ENCODE results near the gene DGKI. TPM values are rescaled to one million over a fixed set of nuclear protein-coding genes. Genes with fewer than 3 reads are reported as not detected.

Gene DGKI
- total and polyA plus RNA-seq, 9 of the 15 experiments (the other 6 are each of a cell fraction or from before 2014, with no cell fraction given) = 0.11 to 0.54 (median 0.15) TPM; not detected in 5

GRCh38 chr7:137878333-137878961 is 31.7 kb upstream of the DGKI start (continued):
- TF ChIP-seq, protein P1, sequence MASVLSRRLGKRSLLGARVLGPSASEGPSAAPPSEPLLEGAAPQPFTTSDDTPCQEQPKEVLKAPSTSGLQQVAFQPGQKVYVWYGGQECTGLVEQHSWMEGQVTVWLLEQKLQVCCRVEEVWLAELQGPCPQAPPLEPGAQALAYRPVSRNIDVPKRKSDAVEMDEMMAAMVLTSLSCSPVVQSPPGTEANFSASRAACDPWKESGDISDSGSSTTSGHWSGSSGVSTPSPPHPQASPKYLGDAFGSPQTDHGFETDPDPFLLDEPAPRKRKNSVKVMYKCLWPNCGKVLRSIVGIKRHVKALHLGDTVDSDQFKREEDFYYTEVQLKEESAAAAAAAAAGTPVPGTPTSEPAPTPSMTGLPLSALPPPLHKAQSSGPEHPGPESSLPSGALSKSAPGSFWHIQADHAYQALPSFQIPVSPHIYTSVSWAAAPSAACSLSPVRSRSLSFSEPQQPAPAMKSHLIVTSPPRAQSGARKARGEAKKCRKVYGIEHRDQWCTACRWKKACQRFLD (CRISPR knock-in tag; IDR thresholded peaks at IDR 0.05) = no peak
- TF ChIP-seq, protein P2, sequence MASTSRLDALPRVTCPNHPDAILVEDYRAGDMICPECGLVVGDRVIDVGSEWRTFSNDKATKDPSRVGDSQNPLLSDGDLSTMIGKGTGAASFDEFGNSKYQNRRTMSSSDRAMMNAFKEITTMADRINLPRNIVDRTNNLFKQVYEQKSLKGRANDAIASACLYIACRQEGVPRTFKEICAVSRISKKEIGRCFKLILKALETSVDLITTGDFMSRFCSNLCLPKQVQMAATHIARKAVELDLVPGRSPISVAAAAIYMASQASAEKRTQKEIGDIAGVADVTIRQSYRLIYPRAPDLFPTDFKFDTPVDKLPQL (IDR thresholded peaks at IDR 0.05; ENCODE audit: extremely low read depth, insufficient read length) = no peak
- TF ChIP-seq SMARCA4 (IDR thresholded peaks at IDR 0.05) (0 out of 2 replicates have a peak, but pooled peaks have one; percentile 34), LCOR (CRISPR knock-in tag; IDR thresholded peaks at IDR 0.05) (peak; percentile 74; the same call in 1 of the 2 replicates), HDAC2 (IDR thresholded peaks at IDR 0.05) (0 out of 2 replicates have a peak, but pooled peaks have one; percentile 38), KDM5B (IDR thresholded peaks at IDR 0.05; ENCODE audit: insufficient replicate concordance, low read depth, low read length) (no peak), TRIM24 (IDR thresholded peaks at IDR 0.05) (peak; percentile 31 to 41; a peak in 1 of 4 replicates), POLR3A (IDR thresholded peaks at IDR 0.05; ENCODE audit: borderline replicate concordance, extremely low read depth, insufficient read depth, insufficient read length) (no peak), ZNF121 (CRISPR knock-in tag; conservative IDR thresholded peaks at IDR 0.05) (no peak), POLR2AphosphoS5 (IDR thresholded peaks at IDR 0.05; ENCODE audit: control insufficient read depth, insufficient read depth, low read depth, low read length) (peak; percentile 53; the same call in 1 of the 2 replicates), CREM (IDR thresholded peaks at IDR 0.05; ENCODE audit: low read depth) (0 out of 2 replicates have a peak, but pooled peaks have one; percentile 19), ZSCAN32 (CRISPR knock-in tag; IDR thresholded peaks at IDR 0.05) (no peak), HEY1 (CRISPR knock-in tag; IDR thresholded peaks at IDR 0.05; ENCODE audit: borderline replicate concordance) (no peak), CBX3 (IDR thresholded peaks at IDR 0.05; ENCODE audit: borderline replicate concordance in 1 of 2, low read length in 2 of 2) (no peak), ZBTB8A (IDR thresholded peaks at IDR 0.05; ENCODE audit: partially characterized antibody) (no peak)
- TF ChIP-seq, protein P3, sequence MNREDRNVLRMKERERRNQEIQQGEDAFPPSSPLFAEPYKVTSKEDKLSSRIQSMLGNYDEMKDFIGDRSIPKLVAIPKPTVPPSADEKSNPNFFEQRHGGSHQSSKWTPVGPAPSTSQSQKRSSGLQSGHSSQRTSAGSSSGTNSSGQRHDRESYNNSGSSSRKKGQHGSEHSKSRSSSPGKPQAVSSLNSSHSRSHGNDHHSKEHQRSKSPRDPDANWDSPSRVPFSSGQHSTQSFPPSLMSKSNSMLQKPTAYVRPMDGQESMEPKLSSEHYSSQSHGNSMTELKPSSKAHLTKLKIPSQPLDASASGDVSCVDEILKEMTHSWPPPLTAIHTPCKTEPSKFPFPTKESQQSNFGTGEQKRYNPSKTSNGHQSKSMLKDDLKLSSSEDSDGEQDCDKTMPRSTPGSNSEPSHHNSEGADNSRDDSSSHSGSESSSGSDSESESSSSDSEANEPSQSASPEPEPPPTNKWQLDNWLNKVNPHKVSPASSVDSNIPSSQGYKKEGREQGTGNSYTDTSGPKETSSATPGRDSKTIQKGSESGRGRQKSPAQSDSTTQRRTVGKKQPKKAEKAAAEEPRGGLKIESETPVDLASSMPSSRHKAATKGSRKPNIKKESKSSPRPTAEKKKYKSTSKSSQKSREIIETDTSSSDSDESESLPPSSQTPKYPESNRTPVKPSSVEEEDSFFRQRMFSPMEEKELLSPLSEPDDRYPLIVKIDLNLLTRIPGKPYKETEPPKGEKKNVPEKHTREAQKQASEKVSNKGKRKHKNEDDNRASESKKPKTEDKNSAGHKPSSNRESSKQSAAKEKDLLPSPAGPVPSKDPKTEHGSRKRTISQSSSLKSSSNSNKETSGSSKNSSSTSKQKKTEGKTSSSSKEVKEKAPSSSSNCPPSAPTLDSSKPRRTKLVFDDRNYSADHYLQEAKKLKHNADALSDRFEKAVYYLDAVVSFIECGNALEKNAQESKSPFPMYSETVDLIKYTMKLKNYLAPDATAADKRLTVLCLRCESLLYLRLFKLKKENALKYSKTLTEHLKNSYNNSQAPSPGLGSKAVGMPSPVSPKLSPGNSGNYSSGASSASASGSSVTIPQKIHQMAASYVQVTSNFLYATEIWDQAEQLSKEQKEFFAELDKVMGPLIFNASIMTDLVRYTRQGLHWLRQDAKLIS (CRISPR knock-in tag; IDR thresholded peaks at IDR 0.05) = no peak
- TF ChIP-seq, protein P4, sequence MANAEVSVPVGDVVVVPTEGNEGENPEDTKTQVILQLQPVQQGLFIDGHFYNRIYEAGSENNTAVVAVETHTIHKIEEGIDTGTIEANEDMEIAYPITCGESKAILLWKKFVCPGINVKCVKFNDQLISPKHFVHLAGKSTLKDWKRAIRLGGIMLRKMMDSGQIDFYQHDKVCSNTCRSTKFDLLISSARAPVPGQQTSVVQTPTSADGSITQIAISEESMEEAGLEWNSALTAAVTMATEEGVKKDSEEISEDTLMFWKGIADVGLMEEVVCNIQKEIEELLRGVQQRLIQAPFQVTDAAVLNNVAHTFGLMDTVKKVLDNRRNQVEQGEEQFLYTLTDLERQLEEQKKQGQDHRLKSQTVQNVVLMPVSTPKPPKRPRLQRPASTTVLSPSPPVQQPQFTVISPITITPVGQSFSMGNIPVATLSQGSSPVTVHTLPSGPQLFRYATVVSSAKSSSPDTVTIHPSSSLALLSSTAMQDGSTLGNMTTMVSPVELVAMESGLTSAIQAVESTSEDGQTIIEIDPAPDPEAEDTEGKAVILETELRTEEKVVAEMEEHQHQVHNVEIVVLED (CRISPR knock-in tag; IDR thresholded peaks at IDR 0.05) = no peak
